ENCODE data around the gene USF2.

Gene USF2

GRCh38 chr19:35303357-35303915 lies 34.7 kb downstream of the USF2 start:
- DNase-seq, result no peak

- DNase-seq, result no peak
Measured at GRCh38 chr19:35304036-35304435, 35.3 kb downstream of the USF2 start.

- no peak for DNase-seq
Measured at GRCh38 chr19:35305181-35305580, 36.4 kb downstream of the USF2 start.

- no peak for DNase-seq
Measured at GRCh38 chr19:35306473-35307246, 37.9 kb downstream of the USF2 start.

GRCh38 chr19:35307931-35308330 lies 39.2 kb downstream of the USF2 start:
- DNase-seq, result no peak

GRCh38 chr19:35308910-35309309 lies 40.1 kb downstream of the USF2 start:
- no peak for DNase-seq

GRCh38 chr19:35309481-35310279 lies 40.9 kb downstream of the USF2 start:
- DNase-seq, result no peak

GRCh38 chr19:35310331-35310730 lies 41.6 kb downstream of the USF2 start:
- no peak for DNase-seq

GRCh38 chr19:35310811-35311465 lies 42.2 kb downstream of the USF2 start:
- DNase-seq, result no peak

GRCh38 chr19:35311901-35312665 lies 43.3 kb downstream of the USF2 start:
- no peak for DNase-seq

GRCh38 chr19:35313587-35313986 lies 44.8 kb downstream of the USF2 start:
- DNase-seq, result no peak

GRCh38 chr19:35314031-35314430 lies 45.3 kb downstream of the USF2 start:
- DNase-seq, result no peak

GRCh38 chr19:35314858-35315470 lies 46.2 kb downstream of the USF2 start:
- no peak for DNase-seq

- no peak for DNase-seq
Measured at GRCh38 chr19:35315883-35316282, 47.1 kb downstream of the USF2 start.

- DNase-seq, result no peak
Measured at GRCh38 chr19:35316560-35316959, 47.8 kb downstream of the USF2 start.

GRCh38 chr19:35317464-35318043 lies 48.8 kb downstream of the USF2 start:
- DNase-seq, result no peak

GRCh38 chr19:35318679-35319448 lies 50.1 kb downstream of the USF2 start:
- no peak for DNase-seq

- no peak for DNase-seq
Measured at GRCh38 chr19:35320065-35320713, 51.4 kb downstream of the USF2 start.

GRCh38 chr19:35321291-35321690 lies 52.5 kb downstream of the USF2 start:
- DNase-seq, result no peak

GRCh38 chr19:35322014-35322413 lies 53.3 kb downstream of the USF2 start:
- DNase-seq, result no peak
